Measurements from ENCODE around the gene HGFAC. TPM values are rescaled to one million over a fixed set of nuclear protein-coding genes. Genes with fewer than 3 reads are reported as not detected.

HGFAC gene
- total RNA-seq, 1 donor from 2014 or later: not detected

GRCh38 chr4:3472411-3473141, 30.8 kb downstream of the HGFAC start:
- no peak for DNase-seq (ENCODE audit: extremely low spot score in 2 of 2)
- no peaks in the 10 kb centered on the region for H3K27me3 ChIP-seq
- no peak for TF ChIP-seq CTCF (IDR thresholded peaks at IDR 0.05)
- no peak for TF ChIP-seq POLR2A (IDR thresholded peaks at IDR 0.05)
- TF ChIP-seq POLR2AphosphoS5 (IDR thresholded peaks at IDR 0.05; ENCODE audit: insufficient read depth in 1 of 2, low read depth in 1 of 2): no peak
- H3K4me3 ChIP-seq: no peak overlapping the region
- no peaks in the 10 kb centered on the region for H3K9me3 ChIP-seq
- H3K4me1 ChIP-seq: peaks cover under 1% of the 10 kb centered on the region
- H3K27ac ChIP-seq: no peak overlapping the region
- intact Hi-C loops (cut with DNase I): no loop called here
- H3K36me3 ChIP-seq: no peaks in the 10 kb centered on the region

- Histone ChIP-seq H3K27me3 (no peaks in the 10 kb centered on the region), H3K4me1 (no peaks in the 10 kb centered on the region), H3K4me3 (no peak overlapping the region), H3K27ac (no peak overlapping the region), H3K9me3 (no peaks in the 10 kb centered on the region), H3K36me3 (no peaks in the 10 kb centered on the region)
- DNase-seq (ENCODE audit: extremely low spot score in 2 of 2): no peak
- no peak for TF ChIP-seq POLR2A (IDR thresholded peaks at IDR 0.05)
- no peak for TF ChIP-seq CTCF (IDR thresholded peaks at IDR 0.05)
- TF ChIP-seq POLR2AphosphoS5 (IDR thresholded peaks at IDR 0.05; ENCODE audit: insufficient read depth in 1 of 2, low read depth in 1 of 2): no peak
- intact Hi-C loops (cut with DNase I): no loop called here
These were observed 31.6 kb downstream of the HGFAC start for GRCh38 chr4:3473181-3473950.

GRCh38 chr4:3473996-3474765, 32.4 kb downstream of the HGFAC start:
- no peak overlapping the region for H3K4me3 ChIP-seq
- H3K36me3 ChIP-seq: no peaks in the 10 kb centered on the region
- no peak for DNase-seq (ENCODE audit: extremely low spot score in 2 of 2)
- no peaks in the 10 kb centered on the region for H3K27me3 ChIP-seq
- no peaks in the 10 kb centered on the region for H3K4me1 ChIP-seq
- no peak for TF ChIP-seq POLR2AphosphoS5 (IDR thresholded peaks at IDR 0.05; ENCODE audit: insufficient read depth in 1 of 2, low read depth in 1 of 2)
- TF ChIP-seq CTCF (IDR thresholded peaks at IDR 0.05): no peak
- no peak for TF ChIP-seq POLR2A (IDR thresholded peaks at IDR 0.05)
- H3K9me3 ChIP-seq: no peaks in the 10 kb centered on the region
- intact Hi-C loops (cut with DNase I): no loop called here
- no peak overlapping the region for H3K27ac ChIP-seq

GRCh38 chr4:3475041-3475712, 33.4 kb downstream of the HGFAC start:
- Histone ChIP-seq H3K9me3 (no peaks in the 10 kb centered on the region), H3K4me3 (no peak overlapping the region), H3K27ac (no peak overlapping the region), H3K4me1 (no peaks in the 10 kb centered on the region), H3K36me3 (no peaks in the 10 kb centered on the region), H3K27me3 (no peaks in the 10 kb centered on the region)
- TF ChIP-seq POLR2AphosphoS5 (IDR thresholded peaks at IDR 0.05; ENCODE audit: insufficient read depth in 1 of 2, low read depth in 1 of 2) (no peak), POLR2A (IDR thresholded peaks at IDR 0.05) (no peak), CTCF (IDR thresholded peaks at IDR 0.05) (no peak)
- intact Hi-C loops (cut with DNase I): no loop called here
- no peak for DNase-seq (ENCODE audit: extremely low spot score in 2 of 2)
